B cell (primary cell): Measurements from ENCODE around the gene SLC44A4. TPM values are rescaled to one million over a fixed set of nuclear protein-coding genes. Genes with fewer than 3 reads are reported as not detected.
A peak's percentile ranks its signal among the peaks of the same experiment; 100 is the strongest.

ENCODE experiments used
- ATAC-seq: fragments of 200-7000 bp; cut with Tn5 transposase; one replicate; pipeline ENCODE4 v1.10.0; 2021; ENCODE audit warnings: low read depth, mild to moderate bottlenecking, moderate number of reproducible peaks, moderate library complexity
- CTCF ChIA-PET: fragments of 350-600 bp; sonication (Branson Sonifier 250); formaldehyde crosslinking; loops from one replicate; lab custom pipeline; 2021; ENCODE audit warnings: antibody characterized with exemption, inconsistent platforms; lab: Charles Lee
- POLR2A ChIA-PET: fragments of 350-600 bp; sonication (Branson Sonifier 250); formaldehyde crosslinking; loops from one replicate; lab custom pipeline; 2021; ENCODE audit warnings: antibody characterized with exemption; lab: Charles Lee
- DNase-seq: peaks from one replicate; pipeline ENCODE4 v3.0.0; 2013
- H2AFZ ChIP-seq: 2 replicates; pipeline ENCODE4 v1.6.1; 2012; ENCODE audit warnings: mild to moderate bottlenecking, low read depth, low read length; ENCODE audit not compliant: insufficient read depth, poor library complexity, severe bottlenecking
- H3K27ac ChIP-seq, 2 donors: 1 replicate in 1 of 2; 2 replicates in 1 of 2; pipeline ENCODE4 v1.5.1; 2012 to 2013; ENCODE audit warnings: low read length in 2 of 2, mild to moderate bottlenecking in 2 of 2, moderate library complexity in 1 of 2
- H3K27me3 ChIP-seq, 4 experiments: fragments of 200-600 bp in 1 of 4; sonication (generic) in 1 of 4; replicated peaks in 1 of 4; 1 replicate in 2 of 4; 2 replicates in 2 of 4; pipeline versions ENCODE4 v1.6.1 to v1.7.0; 2013 to 2016; ENCODE audit warnings: low read length in 3 of 4, mild to moderate bottlenecking in 2 of 4, mixed read lengths in 1 of 4, moderate library complexity in 1 of 4; ENCODE audit not compliant: insufficient read depth in 4 of 4, control insufficient read depth in 3 of 4; ENCODE audit errors: control extremely low read depth in 1 of 4
- H3K36me3 ChIP-seq, 2 experiments: replicated peaks in 1 of 2; 1 replicate in 1 of 2; 2 replicates in 1 of 2; pipeline versions ENCODE4 v1.6.1 to v1.7.1; 2013; ENCODE audit warnings: low read length in 1 of 2; ENCODE audit not compliant: insufficient read depth in 2 of 2, control insufficient read depth in 1 of 2; ENCODE audit errors: control extremely low read depth in 1 of 2, extremely low read depth in 1 of 2
- H3K4me1 ChIP-seq, 2 donors: fragments of 200-600 bp in 1 of 2; sonication (generic) in 1 of 2; 1 replicate in 1 of 2; 2 replicates in 1 of 2; pipeline versions ENCODE4 v1.5.1 to v1.6.1; 2013 to 2017; ENCODE audit warnings: low read length in 2 of 2; ENCODE audit not compliant: control insufficient read depth in 2 of 2, insufficient read depth in 2 of 2
- H3K4me2 ChIP-seq: replicated peaks from 2 replicates; pipeline ENCODE3; 2012; ENCODE audit warnings: mild to moderate bottlenecking, low read depth, low read length; ENCODE audit not compliant: poor library complexity, severe bottlenecking
- H3K4me3 ChIP-seq, 5 experiments: fragments of 200-600 bp in 1 of 5; sonication (generic) in 1 of 5; 1 replicate in 3 of 5; 2 replicates in 2 of 5; pipeline versions ENCODE4 v1.5.1 to v1.7.0; 2011 to 2016; ENCODE audit warnings: low read length in 4 of 5, mild to moderate bottlenecking in 4 of 5, low read depth in 2 of 5, control low read depth in 1 of 5, moderate library complexity in 1 of 5; ENCODE audit not compliant: insufficient read depth in 1 of 5; ENCODE audit errors: control extremely low read depth in 1 of 5, extremely low read depth in 1 of 5
- H3K79me2 ChIP-seq: fragments of 200-600 bp; sonication (generic); one replicate; pipeline ENCODE4 v1.6.0; 2016; ENCODE audit warnings: low read length; ENCODE audit not compliant: control insufficient read depth, insufficient read depth
- H3K9ac ChIP-seq: fragments of 200-600 bp; sonication (generic); 2 replicates; pipeline ENCODE4 v1.6.1; 2017; ENCODE audit warnings: mild to moderate bottlenecking, low read length, moderate library complexity
- H3K9me3 ChIP-seq, 3 donors: one replicate each; pipeline versions ENCODE4 v1.6.1 to v1.7.1; 2013; ENCODE audit warnings: low read length in 2 of 3; ENCODE audit not compliant: control insufficient read depth in 2 of 3, insufficient read depth in 1 of 3; ENCODE audit errors: control extremely low read depth in 1 of 3
- H4K20me1 ChIP-seq: 2 replicates; pipeline ENCODE4 v1.6.0; 2012; ENCODE audit warnings: mild to moderate bottlenecking, low read length; ENCODE audit not compliant: insufficient read depth, control insufficient read depth, poor library complexity, severe bottlenecking
- H3K27ac Mint-ChIP-seq: one replicate; pipeline ENCODE4 v1.8.0; 2021; ENCODE audit warnings: mixed read lengths
- H3K27me3 Mint-ChIP-seq: one replicate; pipeline ENCODE4 v1.8.0; 2021; ENCODE audit warnings: mixed read lengths
- H3K4me1 Mint-ChIP-seq: one replicate; pipeline ENCODE4 v1.8.0; 2021; ENCODE audit warnings: mixed read lengths
- H3K4me3 Mint-ChIP-seq: one replicate; pipeline ENCODE4 v1.8.0; 2021; ENCODE audit warnings: mixed read lengths
- H3K9me3 Mint-ChIP-seq: one replicate; pipeline ENCODE4 v1.8.0; 2022; ENCODE audit warnings: mixed read lengths; ENCODE audit not compliant: insufficient read depth
- CTCF ChIP-seq: fragments of 200-600 bp; IDR thresholded peaks from one replicate; pipeline ENCODE4 v1.8.0; 2022; ENCODE audit warnings: antibody characterized with exemption, mild to moderate bottlenecking
- EZH2 ChIP-seq: IDR thresholded peaks from 2 replicates; pipeline ENCODE4 v1.6.1; 2012; ENCODE audit warnings: borderline replicate concordance, low read depth, mild to moderate bottlenecking, moderate library complexity, low read length; ENCODE audit not compliant: insufficient read depth, poor library complexity, severe bottlenecking
- WGBS: methylation state at CpG from one replicate; pipeline ENCODE4 v1.1.5; 2013; ENCODE audit warnings: missing lambda C conversion rate; ENCODE audit not compliant: insufficient coverage; 5-methylcytosine and 5-hydroxymethylcytosine counted together
- intact Hi-C: fragments of 100-400 bp; cut with micrococcal nuclease; formaldehyde crosslinking; loops from one replicate; pipeline ENCODE4 v1.10.0; 2022
- polyA plus RNA-seq: library from polyadenylated mRNA; depleted of rRNA; stranded (reverse); fragments of >200 nt; gene quantifications from 2 replicates; pipeline ENCODE4 v1.2.3, GENCODE V29; 2012
- total RNA-seq, 2 donors: library from RNA; stranded (reverse); fragments of 120-200 nt in 1 of 2; gene quantifications; 1 replicate in 1 of 2; 2 replicates in 1 of 2; pipeline versions ENCODE4 v1.2.3 to v1.2.4, GENCODE V29; 2013 to 2022

The SLC44A4 gene
- total and polyA plus RNA-seq, 2 donors (not counting 1 experiment from before 2014, with no cell fraction given): not detected

- Histone ChIP-seq H3K36me3 (peaks cover 0 to 4% of the 10 kb centered on the region in 2 experiments), H3K4me1 (peaks cover 16 to 33% of the 10 kb centered on the region in 2 donors), H3K27me3 (no peaks in the 10 kb centered on the region), H2AFZ (peak overlapping the region; percentile 99), H3K4me3 (peak overlapping the region; percentile 80 to 100 (median 94)), H3K79me2 (peaks cover 4% of the 10 kb centered on the region), H3K27ac (peak overlapping the region; percentile 76 to 85), H3K9ac (peak overlapping the region; percentile 95), H3K9me3 (no peaks in the 10 kb centered on the region), H3K4me2 (peak overlapping the region; percentile 96), H4K20me1 (no peaks in the 10 kb centered on the region)
- peak; percentile 76 for DNase-seq
- POLR2A ChIA-PET: interaction anchor here (0.6 to 1.5 kb wide), 11 partner anchors 36 to 1283 kb away, joined by 3 to 9 read pairs (median 4); partner anchors contain the start of genes BAG6, C6orf47, DDAH2 and DXO
- CTCF ChIA-PET: interaction anchor here (0.6 to 1.5 kb wide), 7 partner anchors 10 to 299 kb away, joined by 3 to 5 read pairs (median 3); no protein-coding TSS in a partner anchor
- Mint-ChIP-seq H3K4me3 (peak overlapping the region; percentile 96), H3K27ac (peak overlapping the region; percentile 95), H3K9me3 (no peaks in the 10 kb centered on the region), H3K27me3 (no peaks in the 10 kb centered on the region), H3K4me1 (peaks cover 40% of the 10 kb centered on the region)
- intact Hi-C loops: loop anchor here (1.0 to 5.0 kb wide), 4 partner anchors 161 to 299 kb away; partner anchors contain the start of genes CLIC1, CSNK2B and PRRC2A
- ATAC-seq: peak; percentile 18
- no peak for TF ChIP-seq CTCF
- TF ChIP-seq EZH2: no peak
- WGBS: 27% methylated on average over 3 of the region's 8 CpGs
These were observed 19.7 kb upstream of the SLC44A4 start for GRCh38 chr6:31898383-31899011.
